B cell (primary cell): Measurements from ENCODE around the gene HDHD5.

Experiments used
- CTCF ChIP-seq: fragments of 200-600 bp; IDR thresholded peaks from one replicate; pipeline ENCODE4 v1.8.0; 2022; ENCODE audit warnings: antibody characterized with exemption, mild to moderate bottlenecking
- EZH2 ChIP-seq: IDR thresholded peaks from 2 replicates; pipeline ENCODE4 v1.6.1; 2012; ENCODE audit warnings: borderline replicate concordance, low read depth, mild to moderate bottlenecking, moderate library complexity, low read length; ENCODE audit not compliant: insufficient read depth, poor library complexity, severe bottlenecking

GRCh38 chr22:17130199-17130598 is 28.9 kb downstream of the HDHD5 start:
- TF ChIP-seq CTCF (no peak), EZH2 (no peak)
